Astrocyte (in vitro differentiated cells and primary cell): ENCODE results near the gene RALGAPA1. TPM values are rescaled to one million over a fixed set of nuclear protein-coding genes. Genes with fewer than 3 reads are reported as not detected.

Experiments
- DNase-seq: peaks from one replicate; pipeline ENCODE4 v3.0.0-alpha.2; 2010; ENCODE audit warnings: low read depth
- FAIRE-seq: peaks from 2 replicates; lab custom pipeline; 2011; peaks lifted over from hg19 to GRCh38; lab: Jason Lieb, UNC
- H2AFZ ChIP-seq: 2 replicates; pipeline ENCODE4 v1.6.0; 2012; ENCODE audit warnings: low read depth, low read length, inconsistent platforms
- H3K27ac ChIP-seq: 2 replicates; pipeline ENCODE4 v1.5.1; 2011; ENCODE audit warnings: low read depth, low read length, inconsistent platforms
- H3K27me3 ChIP-seq: 2 replicates; pipeline ENCODE4 v1.6.0; 2011; ENCODE audit warnings: low read length, inconsistent platforms; ENCODE audit not compliant: insufficient read depth
- H3K36me3 ChIP-seq: 2 replicates; pipeline ENCODE4 v1.5.1; 2011; ENCODE audit warnings: low read length, inconsistent platforms; ENCODE audit not compliant: insufficient read depth
- H3K4me1 ChIP-seq: 2 replicates; pipeline ENCODE4 v1.5.1; 2011; ENCODE audit warnings: low read length, inconsistent platforms; ENCODE audit not compliant: insufficient read depth
- H3K4me2 ChIP-seq: 2 replicates; pipeline ENCODE4 v1.6.0; 2012; ENCODE audit warnings: low read length, inconsistent platforms
- H3K4me3 ChIP-seq: 2 replicates; pipeline ENCODE4 v1.5.1; 2011; ENCODE audit warnings: low read depth, mild to moderate bottlenecking, low read length, inconsistent platforms; ENCODE audit not compliant: insufficient read depth
- H3K79me2 ChIP-seq: 2 replicates; pipeline ENCODE4 v1.6.0; 2012; ENCODE audit warnings: mild to moderate bottlenecking, low read length, inconsistent platforms; ENCODE audit not compliant: insufficient read depth
- H3K9ac ChIP-seq: 2 replicates; pipeline ENCODE4 v1.6.0; 2012; ENCODE audit warnings: mild to moderate bottlenecking, low read length, inconsistent platforms
- H3K9me3 ChIP-seq: 2 replicates; pipeline ENCODE4 v1.5.1; 2012; ENCODE audit warnings: low read depth, mild to moderate bottlenecking, low read length, inconsistent platforms; ENCODE audit not compliant: insufficient read depth
- H4K20me1 ChIP-seq: 2 replicates; pipeline ENCODE4 v1.6.0; 2012; ENCODE audit warnings: low read length, inconsistent platforms; ENCODE audit not compliant: insufficient read depth
- H3K27ac Mint-ChIP-seq: one replicate; pipeline ENCODE4 v1.8.0; 2021; ENCODE audit warnings: mild to moderate bottlenecking, mixed read lengths; ENCODE audit not compliant: unreplicated experiment
- H3K27me3 Mint-ChIP-seq: one replicate; pipeline ENCODE4 v1.8.0; 2021; ENCODE audit warnings: low read depth, mixed read lengths; ENCODE audit not compliant: unreplicated experiment
- H3K36me3 Mint-ChIP-seq: one replicate; pipeline ENCODE4 v1.8.0; 2021; ENCODE audit warnings: low read depth, mixed read lengths; ENCODE audit not compliant: unreplicated experiment
- H3K4me1 Mint-ChIP-seq: one replicate; pipeline ENCODE4 v1.8.0; 2021; ENCODE audit warnings: low read depth, mixed read lengths; ENCODE audit not compliant: unreplicated experiment
- H3K4me3 Mint-ChIP-seq: one replicate; pipeline ENCODE4 v1.8.0; 2021; ENCODE audit warnings: mild to moderate bottlenecking, moderate library complexity, mixed read lengths; ENCODE audit not compliant: unreplicated experiment
- H3K9me3 Mint-ChIP-seq: one replicate; pipeline ENCODE4 v1.8.0; 2021; ENCODE audit warnings: mild to moderate bottlenecking, mixed read lengths; ENCODE audit not compliant: unreplicated experiment
- CTCF ChIP-seq: IDR thresholded peaks from 2 replicates; pipeline ENCODE4 v1.5.1; 2011; ENCODE audit warnings: low read depth, mild to moderate bottlenecking, inconsistent platforms, low read length, moderate library complexity; ENCODE audit not compliant: insufficient read depth
- EZH2 ChIP-seq: IDR thresholded peaks from 2 replicates; pipeline ENCODE4 v1.6.1; 2012; ENCODE audit warnings: mild to moderate bottlenecking, low read length, inconsistent platforms; ENCODE audit not compliant: insufficient read depth
- total RNA-seq: library from RNA; stranded (reverse); gene quantifications from 2 replicates; pipeline ENCODE4 v1.2.1, GENCODE V29; 2021

The RALGAPA1 gene
- total RNA-seq, 1 donor from 2014 or later = 24.8 TPM

- Histone ChIP-seq H3K79me2 (peaks cover 8% of the 10 kb centered on the region), H3K9me3 (no peaks in the 10 kb centered on the region), H3K4me1 (no peaks in the 10 kb centered on the region), H4K20me1 (peaks cover 57% of the 10 kb centered on the region), H3K27me3 (no peaks in the 10 kb centered on the region), H3K27ac (no peak overlapping the region), H3K36me3 (no peaks in the 10 kb centered on the region), H3K4me2 (no peak overlapping the region), H3K4me3 (no peak overlapping the region), H3K9ac (no peak overlapping the region), H2AFZ (no peak overlapping the region)
- no peak for TF ChIP-seq EZH2
- no peak for TF ChIP-seq CTCF
- DNase-seq = peak; percentile 81
- no peak for FAIRE-seq
- no peaks in the 10 kb centered on the region for H3K9me3 Mint-ChIP-seq
- no peak overlapping the region for H3K27ac Mint-ChIP-seq
- no peaks in the 10 kb centered on the region for H3K36me3 Mint-ChIP-seq
- no peaks in the 10 kb centered on the region for H3K4me1 Mint-ChIP-seq
- H3K27me3 Mint-ChIP-seq = no peaks in the 10 kb centered on the region
- H3K4me3 Mint-ChIP-seq = no peak overlapping the region
Measured at GRCh38 chr14:35789651-35790050, 19.4 kb downstream of the RALGAPA1 start.

- H3K4me1 ChIP-seq = no peaks in the 10 kb centered on the region
- no peaks in the 10 kb centered on the region for H3K27me3 ChIP-seq
- H3K4me2 ChIP-seq = no peak overlapping the region
- H3K9ac ChIP-seq = no peak overlapping the region
- Mint-ChIP-seq H3K27me3 (no peaks in the 10 kb centered on the region), H3K4me1 (no peaks in the 10 kb centered on the region), H3K4me3 (no peak overlapping the region), H3K27ac (no peak overlapping the region), H3K9me3 (peaks cover 1% of the 10 kb centered on the region), H3K36me3 (no peaks in the 10 kb centered on the region)
- no peak overlapping the region for H2AFZ ChIP-seq
- TF ChIP-seq CTCF (no peak), EZH2 (no peak)
- FAIRE-seq (no peak), DNase-seq (no peak)
- peaks cover 15% of the 10 kb centered on the region for H3K79me2 ChIP-seq
- peaks cover 53% of the 10 kb centered on the region for H4K20me1 ChIP-seq
- H3K27ac ChIP-seq = no peak overlapping the region
- no peaks in the 10 kb centered on the region for H3K36me3 ChIP-seq
- no peaks in the 10 kb centered on the region for H3K9me3 ChIP-seq
- H3K4me3 ChIP-seq = no peak overlapping the region
Measured at GRCh38 chr14:35786856-35787255, 22.2 kb downstream of the RALGAPA1 start.

- H3K27ac Mint-ChIP-seq = no peak overlapping the region
- no peaks in the 10 kb centered on the region for H3K36me3 Mint-ChIP-seq
- Histone ChIP-seq H2AFZ (no peak overlapping the region), H3K79me2 (peaks cover 26% of the 10 kb centered on the region), H3K9ac (no peak overlapping the region), H3K4me2 (no peak overlapping the region), H3K4me1 (no peaks in the 10 kb centered on the region), H3K36me3 (no peaks in the 10 kb centered on the region), H3K9me3 (no peaks in the 10 kb centered on the region), H3K27me3 (no peaks in the 10 kb centered on the region), H3K27ac (no peak overlapping the region), H3K4me3 (no peak overlapping the region), H4K20me1 (peaks cover 40% of the 10 kb centered on the region)
- no peaks in the 10 kb centered on the region for H3K4me1 Mint-ChIP-seq
- H3K27me3 Mint-ChIP-seq = no peaks in the 10 kb centered on the region
- FAIRE-seq (no peak), DNase-seq (no peak)
- no peak overlapping the region for H3K4me3 Mint-ChIP-seq
- H3K9me3 Mint-ChIP-seq = peaks cover 6% of the 10 kb centered on the region
- TF ChIP-seq CTCF (no peak), EZH2 (no peak)
Measured at GRCh38 chr14:35783699-35784098, 25.4 kb downstream of the RALGAPA1 start.
